Activated T-cell treated with anti-CD3 and anti-CD28 coated beads, Interleukin-2, amount 50 U/mL, for 4 hours (primary cell): ENCODE measurements around the gene TRAPPC3. TPM values are rescaled to one million over a fixed set of nuclear protein-coding genes. Genes with fewer than 3 reads are reported as not detected.

Experiments used
- ATAC-seq, 2 donors: fragments of 200-7000 bp; cut with Tn5 transposase; one replicate each; pipeline ENCODE4 v1.10.0; 2021
- DNase-seq: peaks from one replicate; pipeline ENCODE4 v3.0.0-alpha.2; 2020
- H3K27me3 Mint-ChIP-seq: one replicate; pipeline ENCODE4 v1.8.0; 2021; ENCODE audit warnings: low read depth, mixed read lengths
- H3K36me3 Mint-ChIP-seq: one replicate; pipeline ENCODE4 v1.8.0; 2022; ENCODE audit warnings: mixed read lengths; ENCODE audit not compliant: insufficient read depth
- H3K4me1 Mint-ChIP-seq: one replicate; pipeline ENCODE4 v1.8.0; 2021; ENCODE audit warnings: low read depth, mixed read lengths
- H3K4me3 Mint-ChIP-seq: one replicate; pipeline ENCODE4 v1.8.0; 2021; ENCODE audit warnings: mild to moderate bottlenecking, moderate library complexity, mixed read lengths
- H3K9me3 Mint-ChIP-seq: one replicate; pipeline ENCODE4 v1.8.0; 2021; ENCODE audit warnings: mixed read lengths
- total RNA-seq, 3 donors: library from RNA; stranded (reverse); gene quantifications; one replicate each; pipeline ENCODE4 v1.2.1, GENCODE V29; 2021

Gene TRAPPC3
- total RNA-seq, 3 donors from 2014 or later, result 64.2 to 69.6 (median 65.9) TPM

DNA sequence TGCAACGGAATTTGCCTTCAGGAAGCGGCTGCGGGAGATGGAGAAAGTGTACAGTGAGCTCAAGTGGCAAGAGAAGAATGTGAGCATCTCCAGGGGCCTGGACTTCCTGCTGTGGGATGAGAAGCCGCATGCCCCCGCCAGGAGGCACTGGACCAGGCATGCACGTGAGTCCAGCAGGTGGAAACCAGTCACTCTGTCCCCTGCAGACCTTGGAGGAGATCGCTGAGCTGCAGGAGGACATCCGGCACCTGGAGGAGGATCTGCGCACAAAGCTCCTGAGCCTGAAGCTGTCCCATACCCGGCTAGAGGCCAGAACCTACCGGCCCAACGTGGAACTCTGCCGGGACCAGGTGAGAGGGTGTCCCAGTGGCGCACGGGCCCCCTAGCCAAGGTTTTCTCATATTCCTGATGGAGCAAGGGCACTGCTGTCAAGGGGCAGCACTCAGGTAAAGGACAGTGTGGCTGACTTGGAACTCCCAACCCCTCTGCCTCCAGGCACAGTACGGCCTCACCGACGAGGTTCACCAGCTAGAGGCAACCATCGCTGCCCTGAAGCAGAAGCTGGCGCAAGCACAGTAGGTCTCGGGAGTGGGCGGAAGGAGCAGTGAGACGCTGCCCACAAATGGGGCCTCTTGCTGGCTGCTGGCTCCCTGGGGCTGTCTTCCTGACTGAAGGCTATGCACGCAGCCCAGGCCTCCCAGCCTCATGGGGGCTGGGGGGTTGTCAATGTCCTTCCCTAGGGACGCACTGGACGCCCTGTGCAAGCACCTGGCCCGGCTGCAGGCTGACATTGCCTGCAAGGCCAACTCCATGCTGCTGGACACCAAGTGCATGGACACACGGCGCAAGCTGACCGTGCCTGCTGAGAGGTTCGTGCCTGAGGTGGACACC is 61.8 kb downstream of the TRAPPC3 start:
- H3K4me3 Mint-ChIP-seq, result peak overlapping the region; percentile 51
- DNase-seq, result no peak
- peaks cover 17% of the 10 kb centered on the region for H3K4me1 Mint-ChIP-seq

More for the DNA sequence above, 61.8 kb downstream of the TRAPPC3 start:
- Mint-ChIP-seq H3K9me3 (no peaks in the 10 kb centered on the region), H3K27me3 (peaks cover 32% of the 10 kb centered on the region), H3K36me3 (peaks cover 11% of the 10 kb centered on the region)
- no peak for ATAC-seq

Other genes starting within 250 kb of the TRAPPC3 start
- gene AGO3, start 218.4 kb downstream of the TRAPPC3 start, total RNA-seq, result 10 to 100 TPM; 20.3 to 22.8 (median 21.9) TPM
- under 1 TPM in 2 of 3 donors, not detected in 1; 0.20 to 0.27 TPM for gene TEKT2, start 65.4 kb downstream of the TRAPPC3 start, total RNA-seq
- gene ADPRS, start 60.6 kb downstream of the TRAPPC3 start, total RNA-seq, result 10 to 100 TPM; 45.6 to 52.0 (median 47.4) TPM
- under 1 TPM; 0.08 to 0.43 (median 0.18) TPM for gene COL8A2, start 24.3 kb downstream of the TRAPPC3 start, total RNA-seq
- 100 to 1,000 TPM; 162 to 182 (median 164) TPM for gene MAP7D1, start 6.7 kb upstream of the TRAPPC3 start, total RNA-seq
- 100 to 1,000 TPM; 134 to 145 (median 142) TPM for gene THRAP3, start 75.0 kb upstream of the TRAPPC3 start, total RNA-seq
- gene SH3D21, start 156.9 kb upstream of the TRAPPC3 start, total RNA-seq, result 1 to 10 TPM; 1.7 to 5.6 (median 2.3) TPM
- 1 to 10 TPM; 2.2 to 5.5 (median 4.5) TPM for gene EVA1B, start 174.2 kb upstream of the TRAPPC3 start, total RNA-seq
- 10 to 100 TPM; 63.9 to 86.1 (median 66.8) TPM for gene STK40, start 236.4 kb upstream of the TRAPPC3 start, total RNA-seq
- 10 to 100 TPM; 80.6 to 96.3 (median 83.8) TPM for gene LSM10, start 248.4 kb upstream of the TRAPPC3 start, total RNA-seq